K562 (cell line): ENCODE results near the gene PCNX2. TPM values are rescaled to one million over a fixed set of nuclear protein-coding genes. Genes with fewer than 3 reads are reported as not detected.
"Not testable (repeated sequence)": the region's sequence is repeated elsewhere in the genome, so short reads cannot be mapped to it uniquely, and the experiment has no call there.

ENCODE experiments used
- ATAC-seq: fragments of 200-7000 bp; cut with Tn5 transposase; 3 replicates; pipeline ENCODE4 v1.9.1; 2020; ENCODE audit warnings: moderate library complexity
- BruUV-seq: library from RNA; stranded (reverse); fragments of 400-500 nt; replicated peaks from 2 replicates; lab custom pipeline; 2021; lab: Mats Ljungman, UMichigan
- CTCF ChIA-PET: fragments of 300-600 bp; formaldehyde crosslinking; extraction: SDS; loops from one replicate; lab custom pipeline; 2021; ENCODE audit warnings: low intra/inter-chr PET ratio; lab: Yijun Ruan, JAX
- POLR2A ChIA-PET: fragments of 300-600, 350-650 bp; sonication (Branson Sonifier 250); formaldehyde crosslinking; extraction: SDS; loops from one replicate; lab custom pipeline; 2021; ENCODE audit warnings: antibody characterized with exemption, inconsistent platforms; lab: Yijun Ruan, JAX
- DNase-seq, 4 experiments: peaks; one replicate each; pipeline versions ENCODE4 v3.0.0 to v3.0.0-alpha.2; 2011 to 2018; ENCODE audit warnings: low spot score in 3 of 4, mixed read lengths in 3 of 4; ENCODE audit errors: extremely low read depth in 1 of 4
- FAIRE-seq: peaks from 2 replicates; lab custom pipeline; 2011; peaks lifted over from hg19 to GRCh38; lab: Jason Lieb, UNC
- H2AFZ ChIP-seq: 2 replicates; pipeline ENCODE4 v1.6.0; 2011; ENCODE audit warnings: low read depth, low read length, control low read depth, inconsistent platforms
- H3K27ac ChIP-seq: fragments of 200-600 bp; 3 replicates; pipeline ENCODE4 v1.8.0; 2011; ENCODE audit warnings: low read depth, mild to moderate bottlenecking, control low read depth, inconsistent platforms, low read length, moderate library complexity, mixed read lengths; ENCODE audit errors: extremely low read depth
- H3K27me3 ChIP-seq, 2 experiments: fragments of 300-600 bp in 1 of 2; 2 replicates in 1 of 2; 3 replicates in 1 of 2; pipeline versions ENCODE4 v1.6.0 to v1.8.0; 2011; ENCODE audit warnings: inconsistent platforms in 2 of 2, low read length in 2 of 2, mild to moderate bottlenecking in 1 of 2, mixed read lengths in 1 of 2, moderate library complexity in 1 of 2; ENCODE audit not compliant: control insufficient read depth in 2 of 2, insufficient read depth in 2 of 2
- H3K36me3 ChIP-seq: fragments of 300-600 bp; 3 replicates; pipeline ENCODE4 v1.8.0; 2011; ENCODE audit warnings: mild to moderate bottlenecking, low read length, inconsistent platforms; ENCODE audit not compliant: control insufficient read depth, insufficient read depth
- H3K4me1 ChIP-seq, 2 experiments: fragments of 200-600 bp in 1 of 2; replicated peaks in 1 of 2; 2 replicates in 1 of 2; 3 replicates in 1 of 2; pipeline versions ENCODE4 v1.5.1 to v1.8.0; 2011; ENCODE audit warnings: inconsistent platforms in 2 of 2, low read length in 2 of 2, mild to moderate bottlenecking in 1 of 2, mixed read lengths in 1 of 2, moderate library complexity in 1 of 2; ENCODE audit not compliant: control insufficient read depth in 2 of 2, insufficient read depth in 2 of 2
- H3K4me2 ChIP-seq: 2 replicates; pipeline ENCODE4 v1.6.1; 2011; ENCODE audit warnings: low read length, control low read depth, inconsistent platforms, mixed read lengths; ENCODE audit not compliant: insufficient read depth
- H3K4me3 ChIP-seq: fragments of 200-600 bp; sonication (generic), shearing (Covaris generic); 2 replicates; pipeline ENCODE4 v1.5.1; 2016; ENCODE audit warnings: control low read depth, inconsistent platforms
- H3K79me2 ChIP-seq: fragments of 200-600 bp; 3 replicates; pipeline ENCODE4 v1.8.0; 2011; ENCODE audit warnings: low read length, inconsistent platforms; ENCODE audit not compliant: control insufficient read depth, insufficient read depth
- H3K9ac ChIP-seq, 2 experiments: 2 replicates each; pipeline versions ENCODE4 v1.6.0 to v1.6.1; 2011; ENCODE audit warnings: low read depth in 2 of 2, low read length in 2 of 2, control low read depth in 1 of 2, inconsistent platforms in 1 of 2, mild to moderate bottlenecking in 1 of 2, mixed read lengths in 1 of 2; ENCODE audit not compliant: insufficient read depth in 1 of 2
- H3K9me1 ChIP-seq: one replicate; pipeline ENCODE4 v1.6.0; 2011; ENCODE audit warnings: inconsistent platforms, mild to moderate bottlenecking, low read length, moderate library complexity; ENCODE audit not compliant: control insufficient read depth, insufficient read depth
- H3K9me3 ChIP-seq: replicated peaks from 2 replicates; pipeline ENCODE4 v1.5.1; 2011; ENCODE audit warnings: low read depth, low read length, inconsistent platforms; ENCODE audit not compliant: control insufficient read depth, insufficient read depth
- H4K20me1 ChIP-seq: replicated peaks from 2 replicates; pipeline ENCODE4 v1.6.1; 2011; ENCODE audit warnings: low read length, inconsistent platforms, mixed read lengths; ENCODE audit not compliant: control insufficient read depth, insufficient read depth
- WGBS: fragments of 100-300 bp; shearing (Covaris generic); methylation state at CpG from one replicate; pipeline ENCODE4 v1.1.6; 2016; ENCODE audit warnings: low coverage, mixed read lengths; ENCODE audit not compliant: insufficient coverage; ENCODE audit errors: missing lambda C conversion rate; 5-methylcytosine and 5-hydroxymethylcytosine counted together
- in situ Hi-C: fragments of 300-500 bp; cut with MboI; formaldehyde crosslinking; loops from 4 replicates; pipeline ENCODE4 v1.15.0; 2018; ENCODE audit warnings: inconsistent platforms, mixed read lengths
- intact Hi-C: fragments of 100-400 bp; cut with micrococcal nuclease; formaldehyde crosslinking; loops from 2 replicates; pipeline ENCODE4 v1.14.2; 2022
- polyA plus RNA-seq, 8 experiments: library from polyadenylated mRNA; depleted of rRNA in 4 of 8; stranded (reverse) in 5 of 8; unstranded in 3 of 8; fragments of >200 nt; fragmentation: Nextera tagmentation in 2 of 8; fragmentation: Illumina TruSeq in 1 of 8; extraction: Ambion mirVana in 2 of 8; extraction: Trizol in 1 of 8; gene quantifications; 2 replicates each; pipeline versions ENCODE4 v1.2.1 to v1.2.3, GENCODE V29; 2011 to 2014; ENCODE audit warnings: inconsistent platforms in 1 of 8, missing spikeins in 1 of 8
- total RNA-seq, 7 experiments: library from RNA; depleted of rRNA in 6 of 7; stranded (reverse); fragments of >200 nt in 6 of 7; fragmentation: Illumina TruSeq in 2 of 7; extraction: Trizol in 2 of 7; gene quantifications; 2 replicates each; pipeline versions ENCODE4 v1.2.1 to v1.2.3, GENCODE V29; 2011 to 2021; ENCODE audit warnings: low replicate concordance in 1 of 7
- TF ChIP-seq, protein P1 (sequence below), 3 experiments: IDR thresholded peaks in 2 of 3; conservative IDR thresholded peaks in 1 of 3; 2 replicates each; pipeline ENCODE4 v1.5.1; 2011 to 2012; ENCODE audit warnings: low read length in 3 of 3, mild to moderate bottlenecking in 3 of 3, control low read depth in 2 of 3, improper control_type of control experiment in 1 of 3, inconsistent platforms in 1 of 3, low read depth in 1 of 3, mixed read lengths in 1 of 3, moderate library complexity in 1 of 3; ENCODE audit not compliant: insufficient read depth in 2 of 3
- TF ChIP-seq, protein P2 (sequence below), 2 experiments: fragments of 450-650 bp; formaldehyde crosslinking in 1 of 2; IDR thresholded peaks; 2 replicates each; pipeline versions ENCODE4 v1.4.0 to v1.6.1; 2014 to 2020; ENCODE audit warnings: mild to moderate bottlenecking in 2 of 2, borderline replicate concordance in 1 of 2, low read depth in 1 of 2

PCNX2 gene
- total and polyA plus RNA-seq, 9 of the 15 experiments (the other 6 are each of a cell fraction or from before 2014, with no cell fraction given) = 0.07 to 0.33 TPM; not detected in 7

DNA sequence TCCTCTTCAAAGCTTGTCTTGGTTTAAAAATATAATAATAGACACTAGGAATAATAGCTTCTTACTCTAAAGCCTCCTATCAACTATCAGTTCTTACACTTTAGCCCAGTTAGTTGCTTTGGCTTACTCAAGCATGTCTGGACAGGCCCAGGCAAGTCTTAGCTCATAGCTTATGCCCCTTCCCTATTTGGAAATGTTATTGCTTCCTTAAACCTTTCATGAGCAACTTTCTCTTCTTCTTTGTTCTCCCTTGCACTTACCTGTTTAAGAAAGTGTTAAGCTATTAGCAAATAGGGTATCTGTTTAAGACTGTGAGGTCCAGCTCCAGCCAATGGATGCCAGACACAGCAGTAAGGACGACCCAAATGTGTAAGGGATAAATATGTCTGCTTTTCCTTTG lies 115.9 kb downstream of the PCNX2 start:
- H2AFZ ChIP-seq, H4K20me1 ChIP-seq, H3K4me3 ChIP-seq, intact Hi-C loops, H3K4me2 ChIP-seq, H3K36me3 ChIP-seq, POLR2A ChIA-PET, CTCF ChIA-PET, H3K9me1 ChIP-seq, H3K9ac ChIP-seq, H3K9me3 ChIP-seq, BruUV-seq, H3K79me2 ChIP-seq, H3K27ac ChIP-seq, in situ Hi-C loops, H3K27me3 ChIP-seq, H3K4me1 ChIP-seq, DNase-seq, ATAC-seq, FAIRE-seq: not testable (repeated sequence)
- 0% methylated on average over 1 of the region's 1 CpG for WGBS

DNA sequence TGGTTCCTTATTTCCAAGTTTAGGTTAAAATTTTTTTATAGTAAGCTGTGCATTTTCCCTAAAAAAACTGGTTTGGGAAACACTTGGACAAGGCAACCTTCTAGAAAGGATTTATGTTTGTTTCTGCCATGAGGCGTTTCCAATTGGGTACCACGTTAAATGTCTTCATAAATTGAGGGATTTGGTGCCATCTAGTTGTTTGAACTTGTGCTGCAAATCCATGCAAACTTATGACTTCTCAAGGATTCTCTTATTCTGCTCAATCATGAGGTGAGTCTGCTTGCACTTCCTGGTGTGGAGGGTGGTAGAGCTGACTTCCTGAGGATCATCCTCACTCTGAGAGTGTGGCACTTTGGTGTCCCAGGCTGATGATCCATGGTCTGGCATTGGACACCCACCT lies 123.3 kb downstream of the PCNX2 start:
- no peaks in the 10 kb centered on the region for H4K20me1 ChIP-seq
- H3K4me3 ChIP-seq = no peak overlapping the region
- H3K4me2 ChIP-seq = no peak overlapping the region
- DNase-seq (peak in 1 of 4 experiments; percentile 19), FAIRE-seq (peak; percentile 55), ATAC-seq (peak; percentile 70)
- H3K27me3 ChIP-seq = no peaks in the 10 kb centered on the region
- H2AFZ ChIP-seq = no peak overlapping the region
- no TSS peak for BruUV-seq
- no peaks in the 10 kb centered on the region for H3K9me1 ChIP-seq
- no peaks in the 10 kb centered on the region for H3K79me2 ChIP-seq
- H3K9me3 ChIP-seq = no peaks in the 10 kb centered on the region
- POLR2A ChIA-PET = no interaction called here
- no peak overlapping the region for H3K9ac ChIP-seq
- no peak overlapping the region for H3K27ac ChIP-seq
- no peaks in the 10 kb centered on the region for H3K4me1 ChIP-seq
- 0% methylated on average over 2 of the region's 2 CpGs for WGBS
- in situ Hi-C loops (no loop called here), intact Hi-C loops (loop anchor here (5.0 kb wide), 1 partner anchor 535 kb away; no protein-coding TSS in a partner anchor)
- CTCF ChIA-PET = no interaction called here
- no peaks in the 10 kb centered on the region for H3K36me3 ChIP-seq
- TF ChIP-seq, protein P1, sequence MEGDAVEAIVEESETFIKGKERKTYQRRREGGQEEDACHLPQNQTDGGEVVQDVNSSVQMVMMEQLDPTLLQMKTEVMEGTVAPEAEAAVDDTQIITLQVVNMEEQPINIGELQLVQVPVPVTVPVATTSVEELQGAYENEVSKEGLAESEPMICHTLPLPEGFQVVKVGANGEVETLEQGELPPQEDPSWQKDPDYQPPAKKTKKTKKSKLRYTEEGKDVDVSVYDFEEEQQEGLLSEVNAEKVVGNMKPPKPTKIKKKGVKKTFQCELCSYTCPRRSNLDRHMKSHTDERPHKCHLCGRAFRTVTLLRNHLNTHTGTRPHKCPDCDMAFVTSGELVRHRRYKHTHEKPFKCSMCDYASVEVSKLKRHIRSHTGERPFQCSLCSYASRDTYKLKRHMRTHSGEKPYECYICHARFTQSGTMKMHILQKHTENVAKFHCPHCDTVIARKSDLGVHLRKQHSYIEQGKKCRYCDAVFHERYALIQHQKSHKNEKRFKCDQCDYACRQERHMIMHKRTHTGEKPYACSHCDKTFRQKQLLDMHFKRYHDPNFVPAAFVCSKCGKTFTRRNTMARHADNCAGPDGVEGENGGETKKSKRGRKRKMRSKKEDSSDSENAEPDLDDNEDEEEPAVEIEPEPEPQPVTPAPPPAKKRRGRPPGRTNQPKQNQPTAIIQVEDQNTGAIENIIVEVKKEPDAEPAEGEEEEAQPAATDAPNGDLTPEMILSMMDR (IDR thresholded peaks at IDR 0.05 in 2 of 3, conservative IDR thresholded peaks at IDR 0.05 in 1 of 3; ENCODE audit: insufficient read depth in 2 of 3, low read depth in 1 of 3, low read length in 3 of 3) = peak in 2 of 3 experiments; percentile 44; a peak in 3 of 6 replicates
- TF ChIP-seq, protein P2, sequence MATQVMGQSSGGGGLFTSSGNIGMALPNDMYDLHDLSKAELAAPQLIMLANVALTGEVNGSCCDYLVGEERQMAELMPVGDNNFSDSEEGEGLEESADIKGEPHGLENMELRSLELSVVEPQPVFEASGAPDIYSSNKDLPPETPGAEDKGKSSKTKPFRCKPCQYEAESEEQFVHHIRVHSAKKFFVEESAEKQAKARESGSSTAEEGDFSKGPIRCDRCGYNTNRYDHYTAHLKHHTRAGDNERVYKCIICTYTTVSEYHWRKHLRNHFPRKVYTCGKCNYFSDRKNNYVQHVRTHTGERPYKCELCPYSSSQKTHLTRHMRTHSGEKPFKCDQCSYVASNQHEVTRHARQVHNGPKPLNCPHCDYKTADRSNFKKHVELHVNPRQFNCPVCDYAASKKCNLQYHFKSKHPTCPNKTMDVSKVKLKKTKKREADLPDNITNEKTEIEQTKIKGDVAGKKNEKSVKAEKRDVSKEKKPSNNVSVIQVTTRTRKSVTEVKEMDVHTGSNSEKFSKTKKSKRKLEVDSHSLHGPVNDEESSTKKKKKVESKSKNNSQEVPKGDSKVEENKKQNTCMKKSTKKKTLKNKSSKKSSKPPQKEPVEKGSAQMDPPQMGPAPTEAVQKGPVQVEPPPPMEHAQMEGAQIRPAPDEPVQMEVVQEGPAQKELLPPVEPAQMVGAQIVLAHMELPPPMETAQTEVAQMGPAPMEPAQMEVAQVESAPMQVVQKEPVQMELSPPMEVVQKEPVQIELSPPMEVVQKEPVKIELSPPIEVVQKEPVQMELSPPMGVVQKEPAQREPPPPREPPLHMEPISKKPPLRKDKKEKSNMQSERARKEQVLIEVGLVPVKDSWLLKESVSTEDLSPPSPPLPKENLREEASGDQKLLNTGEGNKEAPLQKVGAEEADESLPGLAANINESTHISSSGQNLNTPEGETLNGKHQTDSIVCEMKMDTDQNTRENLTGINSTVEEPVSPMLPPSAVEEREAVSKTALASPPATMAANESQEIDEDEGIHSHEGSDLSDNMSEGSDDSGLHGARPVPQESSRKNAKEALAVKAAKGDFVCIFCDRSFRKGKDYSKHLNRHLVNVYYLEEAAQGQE (IDR thresholded peaks at IDR 0.05; ENCODE audit: borderline replicate concordance) = peak; percentile 43; the same call in 1 of the 2 replicates
- TF ChIP-seq, protein P2 (CRISPR knock-in tag; IDR thresholded peaks at IDR 0.05; ENCODE audit: low read depth) = no peak
